ENCODE results near the gene NADSYN1.

The NADSYN1 gene

DNA sequence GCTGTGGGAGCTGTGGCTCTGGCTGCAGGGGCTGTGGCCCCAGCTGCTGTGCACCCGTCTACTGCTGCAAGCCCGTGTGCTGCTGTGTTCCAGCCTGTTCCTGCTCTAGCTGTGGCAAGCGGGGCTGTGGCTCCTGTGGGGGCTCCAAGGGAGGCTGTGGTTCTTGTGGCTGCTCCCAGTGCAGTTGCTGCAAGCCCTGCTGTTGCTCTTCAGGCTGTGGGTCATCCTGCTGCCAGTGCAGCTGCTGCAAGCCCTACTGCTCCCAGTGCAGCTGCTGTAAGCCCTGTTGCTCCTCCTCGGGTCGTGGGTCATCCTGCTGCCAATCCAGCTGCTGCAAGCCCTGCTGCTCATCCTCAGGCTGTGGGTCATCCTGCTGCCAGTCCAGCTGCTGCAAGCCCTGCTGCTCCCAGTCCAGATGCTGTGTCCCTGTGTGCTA is 95.7 kb downstream of the NADSYN1 start:
- DNase-seq (ENCODE audit: low read depth in 2 of 2): no peak
